ENCODE measurements around the gene ACTN3. TPM values are rescaled to one million over a fixed set of nuclear protein-coding genes. Genes with fewer than 3 reads are reported as not detected.

ACTN3 gene
- total RNA-seq, 4 donors from 2014 or later: not detected

DNA sequence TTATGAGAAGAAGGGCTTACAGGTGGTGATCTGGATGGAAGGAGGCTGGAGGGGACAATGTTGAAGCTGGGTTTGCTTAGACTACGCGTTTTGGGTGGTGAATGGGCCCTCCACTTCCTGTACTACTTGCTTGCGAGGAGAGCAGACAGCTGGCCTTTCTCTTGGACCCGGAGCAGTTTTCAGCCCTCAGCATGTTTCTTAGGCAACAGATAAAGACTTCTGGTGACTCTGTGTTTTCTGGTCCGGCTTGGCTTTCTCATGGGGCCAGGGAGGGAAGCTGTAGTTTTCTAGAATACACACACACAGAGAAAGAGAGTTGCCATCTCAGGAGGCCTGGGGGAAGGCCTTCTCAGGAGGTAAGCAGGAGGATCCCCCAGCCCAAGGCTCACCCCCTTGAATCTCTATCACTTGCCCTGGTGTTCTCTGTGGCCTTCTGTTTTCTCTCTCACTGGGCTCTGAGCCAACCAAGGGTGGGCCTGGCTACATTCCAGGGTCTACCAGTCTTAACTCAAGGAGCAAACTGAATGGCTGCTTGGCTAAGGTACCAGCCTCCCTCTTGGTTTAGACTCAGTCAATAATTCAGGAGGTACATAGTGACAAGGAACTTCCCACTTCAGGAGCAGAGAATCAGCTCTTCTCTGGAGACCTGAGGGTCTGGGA is 48.7 kb downstream of the ACTN3 start:
- Histone ChIP-seq H3K9me3 (no peaks in the 10 kb centered on the region), H3K27ac (peak overlapping the region in 3 of 4 donors; percentile 64 to 70 (median 67)), H3K4me3 (no peak overlapping the region), H3K36me3 (peaks cover 0 to 16% of the 10 kb centered on the region in 2 donors), H3K4me1 (peaks cover 0 to 45% (median 32%) of the 10 kb centered on the region in 3 donors), H3K27me3 (no peaks in the 10 kb centered on the region)
- no peak for ATAC-seq
- TF ChIP-seq EP300 (IDR thresholded peaks at IDR 0.05) (no peak), POLR2AphosphoS5 (IDR thresholded peaks at IDR 0.05) (no peak), POLR2A (IDR thresholded peaks at IDR 0.05) (no peak), CTCF (IDR thresholded peaks at IDR 0.05) (no peak)
- 21 to 29% methylated on average over 4 of the region's 5 CpGs for WGBS, 2 donors (ENCODE audit: low coverage in 1 of 2)

DNA sequence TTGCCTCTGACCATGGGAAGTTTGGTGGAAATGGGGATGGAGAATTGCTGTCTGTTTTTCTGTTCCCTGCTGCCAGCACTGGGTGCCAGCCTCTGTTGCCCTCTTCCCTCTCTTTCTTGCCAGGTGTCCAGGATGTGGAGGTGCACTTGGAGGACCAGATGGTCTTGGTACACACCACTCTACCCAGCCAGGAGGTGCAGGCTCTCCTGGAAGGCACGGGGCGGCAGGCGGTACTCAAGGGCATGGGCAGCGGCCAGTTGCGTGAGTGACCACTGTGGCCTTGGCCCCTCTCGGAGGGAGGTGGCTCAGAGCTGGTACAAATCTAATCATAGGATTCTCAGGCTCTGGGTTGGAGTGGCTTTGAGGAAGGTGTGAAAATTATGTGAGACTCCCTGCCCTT is 52.3 kb downstream of the ACTN3 start:
- Histone ChIP-seq H3K36me3 (peaks cover 0 to 45% of the 10 kb centered on the region in 2 donors), H3K4me1 (peaks cover 0 to 43% (median 21%) of the 10 kb centered on the region in 3 donors), H3K27me3 (no peaks in the 10 kb centered on the region), H3K9me3 (no peaks in the 10 kb centered on the region), H3K4me3 (no peak overlapping the region), H3K27ac (no peak overlapping the region)
- no CpG with 5 or more reads among the region's 6 CpGs for WGBS, 2 donors (ENCODE audit: low coverage in 1 of 2)
- TF ChIP-seq EP300 (IDR thresholded peaks at IDR 0.05) (no peak), POLR2AphosphoS5 (IDR thresholded peaks at IDR 0.05) (no peak), CTCF (IDR thresholded peaks at IDR 0.05) (no peak), POLR2A (IDR thresholded peaks at IDR 0.05) (no peak)
- ATAC-seq: no peak

GRCh38 chr11:66600219-66600618 is 53.5 kb downstream of the ACTN3 start:
- Histone ChIP-seq H3K9me3 (no peaks in the 10 kb centered on the region), H3K27ac (no peak overlapping the region), H3K4me3 (no peak overlapping the region), H3K36me3 (peaks cover 0 to 57% of the 10 kb centered on the region in 2 donors), H3K4me1 (peaks cover 0 to 31% (median 8%) of the 10 kb centered on the region in 3 donors), H3K27me3 (no peaks in the 10 kb centered on the region)
- TF ChIP-seq POLR2AphosphoS5 (IDR thresholded peaks at IDR 0.05) (no peak), CTCF (IDR thresholded peaks at IDR 0.05) (no peak), EP300 (IDR thresholded peaks at IDR 0.05) (no peak), POLR2A (IDR thresholded peaks at IDR 0.05) (no peak)
- no peak for ATAC-seq
- WGBS, 2 donors (ENCODE audit: low coverage in 1 of 2): 70 to 75% methylated on average over 2 of the region's 2 CpGs

DNA sequence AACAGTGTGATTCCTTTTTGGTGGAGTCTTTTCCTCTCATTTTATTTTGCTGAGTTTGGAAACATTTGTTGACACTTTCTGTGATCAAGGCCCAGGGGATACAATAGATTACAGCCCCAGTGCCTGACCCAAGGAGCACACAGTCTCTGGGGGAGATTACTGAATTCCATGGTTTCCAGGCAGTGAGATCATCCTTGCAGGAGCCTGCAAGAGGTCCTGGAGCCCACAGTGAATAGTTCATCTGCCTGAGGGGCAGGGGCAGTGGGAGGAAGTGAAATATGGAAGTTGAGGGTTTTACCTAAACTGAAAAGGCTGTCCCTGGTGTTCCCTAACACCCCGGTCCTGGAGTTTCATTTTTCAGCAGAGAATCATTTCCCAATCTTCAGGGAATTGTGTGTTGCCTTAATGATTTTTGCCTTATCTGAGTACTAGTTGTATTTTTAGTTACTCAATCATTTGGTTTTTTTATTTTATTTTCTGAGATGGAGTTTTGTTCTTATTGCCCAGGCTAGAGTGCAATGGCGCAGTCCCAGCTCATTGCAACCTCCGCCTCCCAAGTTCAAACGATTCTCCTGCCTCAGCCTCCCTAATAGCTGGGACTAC is 54.0 kb downstream of the ACTN3 start:
- Histone ChIP-seq H3K27ac (no peak overlapping the region), H3K27me3 (no peaks in the 10 kb centered on the region), H3K36me3 (peaks cover 0 to 63% of the 10 kb centered on the region in 2 donors)

More for the DNA sequence above, 54.0 kb downstream of the ACTN3 start:
- Histone ChIP-seq H3K4me3 (no peak overlapping the region), H3K4me1 (peaks cover 0 to 26% (median 3%) of the 10 kb centered on the region in 3 donors), H3K9me3 (no peaks in the 10 kb centered on the region)
- WGBS, 2 donors (ENCODE audit: low coverage in 1 of 2): 91% methylated on average over 4 of the region's 4 CpGs; no CpG with 5 or more reads in 1 of the 2 donors
- TF ChIP-seq CTCF (IDR thresholded peaks at IDR 0.05) (no peak), POLR2A (IDR thresholded peaks at IDR 0.05) (no peak), POLR2AphosphoS5 (IDR thresholded peaks at IDR 0.05) (no peak), EP300 (IDR thresholded peaks at IDR 0.05) (no peak)
- ATAC-seq: peak; percentile 46
